H1 (cell line): ENCODE results near the gene TLR10. TPM values are rescaled to one million over a fixed set of nuclear protein-coding genes. Genes with fewer than 3 reads are reported as not detected.

ENCODE experiments used
- BRCA1 ChIP-seq: IDR thresholded peaks from 2 replicates; pipeline ENCODE4 v1.6.1; 2012; ENCODE audit warnings: low read depth, low read length, improper control_type of control experiment
- KDM1A ChIP-seq: fragments of 200-600, 300-600 bp; sonication (generic); IDR thresholded peaks from 2 replicates; pipeline ENCODE4 v1.7.1; 2016; ENCODE audit warnings: mild to moderate bottlenecking, low read length, borderline replicate concordance
- RBBP5 ChIP-seq: IDR thresholded peaks from 2 replicates; pipeline ENCODE4 v1.7.1; 2012; ENCODE audit warnings: low read depth, mild to moderate bottlenecking, inconsistent platforms, low read length, moderate library complexity, borderline replicate concordance
- RFX5 ChIP-seq: IDR thresholded peaks from 2 replicates; pipeline ENCODE4 v1.6.1; 2011; ENCODE audit warnings: low read depth, low read length, improper control_type of control experiment, borderline replicate concordance
- TAF7 ChIP-seq: optimal IDR thresholded peaks from 2 replicates; pipeline ENCODE3; 2011; ENCODE audit warnings: low read depth, mild to moderate bottlenecking, inconsistent platforms, low read length, moderate library complexity, borderline replicate concordance
- polyA plus RNA-seq, 7 experiments: library from polyadenylated mRNA; depleted of rRNA in 3 of 7; stranded (reverse) in 5 of 7; unstranded in 2 of 7; fragments of >200 nt in 5 of 7; fragments of 200-250 nt in 2 of 7; gene quantifications; 1 replicate in 5 of 7; 2 replicates in 1 of 7; 4 replicates in 1 of 7; pipeline versions ENCODE4 v1.2.1 to v1.2.3, GENCODE V29; 2011 to 2013; ENCODE audit warnings: missing spikeins in 2 of 7, mixed read lengths in 2 of 7
- total RNA-seq: library from RNA; stranded (reverse); fragmentation: NEBNext Ultra II Directional; extraction: Animal tissue kit (Norgen Biotek cat#: 25700); gene quantifications from 2 replicates; pipeline ENCODE4 v1.2.1, GENCODE V29; 2021

The TLR10 gene
- total and polyA plus RNA-seq, 2 of the 8 experiments (the other 6 are each of a cell fraction or from before 2014, with no cell fraction given), result not detected

DNA sequence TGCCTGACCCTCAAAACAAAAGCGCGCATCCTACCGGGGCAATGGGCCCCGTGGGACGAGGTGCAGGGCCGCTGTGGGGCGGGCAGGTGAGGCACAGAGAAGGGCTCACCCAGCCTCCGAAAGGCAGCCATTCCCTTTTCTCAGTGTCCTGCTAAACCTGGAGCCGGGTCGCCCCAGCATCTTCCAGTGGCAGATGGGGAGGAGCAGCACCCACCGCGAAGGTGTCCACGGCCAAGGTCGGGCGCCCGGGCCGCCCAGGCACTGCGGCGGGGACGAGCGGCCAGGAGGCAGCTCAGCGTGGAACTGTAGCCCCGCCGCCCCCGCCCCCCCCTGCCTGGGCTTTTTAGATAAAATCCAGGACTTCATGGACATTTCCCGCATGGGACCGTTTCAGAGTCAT is 41.0 kb upstream of the TLR10 start (continued):
- TF ChIP-seq TAF7, result no peak
- no peak for TF ChIP-seq RBBP5
- no peak for TF ChIP-seq BRCA1
- no peak for TF ChIP-seq RFX5
- TF ChIP-seq KDM1A, result no peak
